Prostate gland (tissue), 2 donors: ENCODE results near the gene MAGOHB. TPM values are rescaled to one million over a fixed set of nuclear protein-coding genes. Genes with fewer than 3 reads are reported as not detected.
A peak's percentile ranks its signal among the peaks of the same experiment; 100 is the strongest.

Experiments
- DNase-seq: peaks from one replicate; pipeline ENCODE4 v3.0.0-alpha.2; 2019; ENCODE audit warnings: low spot score
- H3K27ac ChIP-seq, 2 donors: fragments of 200-600 bp; sonication (generic); 2 replicates each; pipeline ENCODE4 v1.5.1; 2017 to 2019
- H3K27me3 ChIP-seq: fragments of 200-600 bp; sonication (generic); replicated peaks from 2 replicates; pipeline ENCODE4 v1.5.1; 2019; ENCODE audit not compliant: insufficient read depth
- H3K36me3 ChIP-seq, 2 donors: fragments of 200-600 bp; sonication (generic); 1 replicate in 1 of 2; 2 replicates in 1 of 2; pipeline versions ENCODE4 v1.5.1 to v1.8.1; 2017 to 2019
- H3K4me1 ChIP-seq: fragments of 200-600 bp; sonication (generic); replicated peaks from 2 replicates; pipeline ENCODE4 v1.5.1; 2019
- H3K4me3 ChIP-seq, 2 donors: fragments of 200-600 bp; sonication (generic); 2 replicates each; pipeline ENCODE4 v1.5.1; 2017 to 2019
- H3K9me3 ChIP-seq: fragments of 200-600 bp; sonication (generic); 2 replicates; pipeline ENCODE4 v1.5.1; 2017
- CTCF ChIP-seq, 4 experiments: fragments of 200-600 bp in 2 of 4; fragments of 450-650 bp in 2 of 4; sonication (generic) in 2 of 4; IDR thresholded peaks; 1 replicate in 3 of 4; 2 replicates in 1 of 4; pipeline ENCODE4 v1.5.1; 2016 to 2019; ENCODE audit warnings: antibody characterized with exemption in 4 of 4, mild to moderate bottlenecking in 2 of 4, moderate library complexity in 2 of 4
- POLR2A ChIP-seq: fragments of 450-650 bp; IDR thresholded peaks from one replicate; pipeline ENCODE4 v1.6.1; 2016; ENCODE audit warnings: antibody characterized with exemption, mild to moderate bottlenecking
- POLR2AphosphoS5 ChIP-seq: sonication (generic); formaldehyde crosslinking; IDR thresholded peaks from one replicate; pipeline ENCODE4 v1.6.1; 2017; ENCODE audit warnings: antibody characterized with exemption
- WGBS: methylation state at CpG from one replicate; pipeline ENCODE4 v1.1.5; 2018; 5-methylcytosine and 5-hydroxymethylcytosine counted together
- intact Hi-C: fragments of 100-400 bp; cut with DNase I; formaldehyde crosslinking; loops from one replicate; pipeline ENCODE4 v1.14.2; 2022
- total RNA-seq, 2 donors: library from RNA; depleted of rRNA; stranded (reverse); fragments of >200 nt; gene quantifications; one replicate each; pipeline ENCODE4 v1.1.0, GENCODE V29; 2016

MAGOHB gene
- total RNA-seq, 2 donors from 2014 or later, result 24.2 to 24.8 TPM

DNA sequence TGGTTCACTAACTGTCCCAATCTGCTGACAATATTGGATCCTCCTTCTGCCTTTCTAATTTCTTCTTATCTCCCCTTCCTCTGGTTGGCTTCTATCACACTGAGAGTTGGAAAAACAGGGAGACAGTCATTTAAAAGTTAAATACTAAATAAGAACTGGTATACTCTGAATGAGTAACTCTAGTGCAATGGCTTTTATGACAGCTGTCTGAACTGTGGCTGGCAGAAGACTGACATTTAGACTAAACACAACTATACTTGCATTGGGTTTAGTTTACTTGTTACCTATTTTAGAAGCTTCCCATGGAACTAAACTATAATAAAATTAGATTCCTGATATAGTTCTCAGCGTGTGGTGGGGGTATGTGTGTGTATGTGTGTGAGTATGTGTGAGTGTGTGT lies 7.9 kb upstream of the MAGOHB start:
- no peak for TF ChIP-seq CTCF (IDR thresholded peaks at IDR 0.05)
- no peak for TF ChIP-seq POLR2A
- no peak for TF ChIP-seq POLR2AphosphoS5
- intact Hi-C loops, result no loop called here

GRCh38 chr12:10620078-10620779 lies 6.8 kb upstream of the MAGOHB start:
- intact Hi-C loops, result no loop called here
- 82% methylated on average over 10 of the region's 10 CpGs for WGBS
- TF ChIP-seq POLR2A (no peak), CTCF (IDR thresholded peaks at IDR 0.05) (no peak), POLR2AphosphoS5 (no peak)

More for the DNA sequence above, 7.9 kb upstream of the MAGOHB start:
- no peak for DNase-seq
- WGBS, result 84% methylated on average over 1 of the region's 1 CpG
- no peak overlapping the region for H3K27ac ChIP-seq
- H3K36me3 ChIP-seq, result no peaks in the 10 kb centered on the region
- H3K27me3 ChIP-seq, result no peaks in the 10 kb centered on the region
- no peaks in the 10 kb centered on the region for H3K9me3 ChIP-seq
- no peaks in the 10 kb centered on the region for H3K4me1 ChIP-seq
- H3K4me3 ChIP-seq, result no peak overlapping the region

GRCh38 chr12:10618338-10618987 lies 5.1 kb upstream of the MAGOHB start:
- intact Hi-C loops, result no loop called here
- WGBS, result 91% methylated on average over 5 of the region's 5 CpGs
- no peaks in the 10 kb centered on the region for H3K36me3 ChIP-seq
- no peak for TF ChIP-seq POLR2A
- no peak for TF ChIP-seq POLR2AphosphoS5
- TF ChIP-seq CTCF (IDR thresholded peaks at IDR 0.05), result no peak
- no peak for DNase-seq
- H3K9me3 ChIP-seq, result no peaks in the 10 kb centered on the region
- no peak overlapping the region for H3K27ac ChIP-seq
- no peaks in the 10 kb centered on the region for H3K27me3 ChIP-seq
- H3K4me3 ChIP-seq, result no peak overlapping the region
- H3K4me1 ChIP-seq, result no peaks in the 10 kb centered on the region

More at GRCh38 chr12:10620078-10620779, 6.8 kb upstream of the MAGOHB start:
- H3K4me3 ChIP-seq, result no peak overlapping the region
- H3K36me3 ChIP-seq, result no peaks in the 10 kb centered on the region
- no peaks in the 10 kb centered on the region for H3K27me3 ChIP-seq
- H3K27ac ChIP-seq, result no peak overlapping the region
- H3K9me3 ChIP-seq, result no peaks in the 10 kb centered on the region
- no peaks in the 10 kb centered on the region for H3K4me1 ChIP-seq
- DNase-seq, result no peak

DNA sequence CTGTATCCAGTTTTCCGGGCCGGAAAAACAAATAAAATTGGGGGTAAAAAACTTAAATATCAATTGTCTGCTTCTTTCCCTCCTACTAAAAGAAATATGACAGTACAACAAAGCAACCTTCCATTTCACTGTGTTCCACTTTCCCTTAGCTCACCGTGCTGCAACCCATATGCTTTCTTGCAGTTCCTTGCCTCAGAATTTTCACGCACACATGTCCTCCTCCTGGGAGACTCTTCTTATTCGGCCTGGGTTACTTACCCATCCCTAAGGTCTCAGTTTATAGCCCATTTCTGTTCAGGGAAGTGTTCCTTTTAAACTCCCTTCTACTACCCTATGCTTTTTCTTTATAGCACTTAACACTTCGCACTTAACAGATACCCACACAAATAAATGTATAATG lies 4.5 kb upstream of the MAGOHB start:
- Histone ChIP-seq H3K36me3 (no peaks in the 10 kb centered on the region), H3K4me3 (no peak overlapping the region), H3K27ac (no peak overlapping the region), H3K4me1 (no peaks in the 10 kb centered on the region), H3K9me3 (no peaks in the 10 kb centered on the region), H3K27me3 (no peaks in the 10 kb centered on the region)
- intact Hi-C loops, result no loop called here
- no peak for DNase-seq
- no peak for TF ChIP-seq CTCF (IDR thresholded peaks at IDR 0.05)
- no peak for TF ChIP-seq POLR2AphosphoS5
- no peak for TF ChIP-seq POLR2A
- WGBS, result 83% methylated on average over 6 of the region's 6 CpGs

GRCh38 chr12:10615532-10615931 lies 2.1 kb upstream of the MAGOHB start:
- intact Hi-C loops, result no loop called here
- no peak for DNase-seq
- 83% methylated on average over 4 of the region's 4 CpGs for WGBS
- Histone ChIP-seq H3K36me3 (no peaks in the 10 kb centered on the region), H3K4me1 (no peaks in the 10 kb centered on the region), H3K4me3 (no peak overlapping the region), H3K27ac (peak overlapping the region; percentile 59 to 68), H3K9me3 (no peaks in the 10 kb centered on the region), H3K27me3 (no peaks in the 10 kb centered on the region)
- TF ChIP-seq CTCF (IDR thresholded peaks at IDR 0.05) (peak in 2 of 4 experiments; percentile 8 to 11), POLR2AphosphoS5 (no peak)
